ENCODE measurements around the gene LCORL.

DNA sequence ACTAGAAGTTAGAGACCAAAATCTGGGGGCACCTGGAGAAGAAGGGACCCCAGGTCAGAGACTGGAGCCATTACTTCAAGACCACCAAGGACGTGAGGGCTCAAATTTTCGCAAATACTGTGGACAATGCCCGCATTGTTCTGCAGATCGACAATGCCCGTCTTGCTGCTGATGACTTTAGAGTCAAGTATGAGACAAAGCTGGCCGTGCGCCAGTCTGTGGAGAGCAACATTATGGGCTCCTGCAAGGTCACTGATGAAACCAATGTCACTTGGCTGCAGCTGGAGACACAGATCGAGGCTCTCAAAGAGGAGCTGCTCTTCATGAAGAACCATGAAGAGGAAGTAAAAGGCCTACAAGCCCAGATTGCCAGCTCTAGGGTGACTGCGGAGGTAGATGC, 109.5 kb downstream of the LCORL start:
- TF ChIP-seq, protein P1, sequence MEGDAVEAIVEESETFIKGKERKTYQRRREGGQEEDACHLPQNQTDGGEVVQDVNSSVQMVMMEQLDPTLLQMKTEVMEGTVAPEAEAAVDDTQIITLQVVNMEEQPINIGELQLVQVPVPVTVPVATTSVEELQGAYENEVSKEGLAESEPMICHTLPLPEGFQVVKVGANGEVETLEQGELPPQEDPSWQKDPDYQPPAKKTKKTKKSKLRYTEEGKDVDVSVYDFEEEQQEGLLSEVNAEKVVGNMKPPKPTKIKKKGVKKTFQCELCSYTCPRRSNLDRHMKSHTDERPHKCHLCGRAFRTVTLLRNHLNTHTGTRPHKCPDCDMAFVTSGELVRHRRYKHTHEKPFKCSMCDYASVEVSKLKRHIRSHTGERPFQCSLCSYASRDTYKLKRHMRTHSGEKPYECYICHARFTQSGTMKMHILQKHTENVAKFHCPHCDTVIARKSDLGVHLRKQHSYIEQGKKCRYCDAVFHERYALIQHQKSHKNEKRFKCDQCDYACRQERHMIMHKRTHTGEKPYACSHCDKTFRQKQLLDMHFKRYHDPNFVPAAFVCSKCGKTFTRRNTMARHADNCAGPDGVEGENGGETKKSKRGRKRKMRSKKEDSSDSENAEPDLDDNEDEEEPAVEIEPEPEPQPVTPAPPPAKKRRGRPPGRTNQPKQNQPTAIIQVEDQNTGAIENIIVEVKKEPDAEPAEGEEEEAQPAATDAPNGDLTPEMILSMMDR (IDR thresholded peaks at IDR 0.05), result no peak
- TF ChIP-seq POLR2A (IDR thresholded peaks at IDR 0.05), result no peak
